GM12801 (cell line): ENCODE results near the gene HECA.

ENCODE experiments used
- TF ChIP-seq, protein P1 (sequence below): IDR thresholded peaks from one replicate; pipeline ENCODE4 v1.5.1; 2011; ENCODE audit warnings: control low read depth; ENCODE audit not compliant: insufficient read length; ENCODE audit errors: extremely low read depth

The HECA gene

DNA sequence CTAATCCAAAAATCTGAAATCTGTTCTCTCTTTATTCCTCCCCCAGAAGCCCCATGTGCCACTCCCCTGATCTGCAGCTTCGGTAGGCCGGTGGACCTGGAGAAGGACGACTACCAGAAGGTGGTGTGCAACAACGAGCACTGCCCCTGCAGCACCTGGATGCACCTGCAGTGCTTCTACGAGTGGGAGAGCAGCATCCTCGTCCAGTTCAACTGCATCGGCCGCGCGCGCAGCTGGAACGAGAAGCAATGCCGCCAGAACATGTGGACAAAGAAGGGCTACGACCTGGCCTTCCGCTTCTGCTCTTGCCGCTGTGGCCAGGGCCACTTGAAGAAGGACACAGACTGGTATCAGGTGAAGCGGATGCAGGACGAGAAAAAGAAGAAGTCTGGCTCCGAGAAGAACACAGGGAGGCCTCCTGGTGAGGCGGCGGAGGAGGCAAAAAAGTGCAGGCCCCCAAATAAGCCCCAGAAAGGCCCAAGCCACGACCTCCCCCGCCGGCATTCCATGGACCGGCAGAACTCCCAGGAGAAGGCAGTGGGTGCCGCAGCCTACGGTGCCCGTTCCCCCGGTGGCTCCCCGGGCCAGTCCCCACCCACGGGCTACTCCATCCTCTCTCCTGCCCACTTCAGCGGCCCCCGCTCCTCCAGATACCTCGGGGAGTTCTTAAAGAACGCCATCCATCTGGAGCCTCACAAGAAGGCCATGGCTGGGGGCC, 31.5 kb downstream of the HECA start:
- TF ChIP-seq, protein P1, sequence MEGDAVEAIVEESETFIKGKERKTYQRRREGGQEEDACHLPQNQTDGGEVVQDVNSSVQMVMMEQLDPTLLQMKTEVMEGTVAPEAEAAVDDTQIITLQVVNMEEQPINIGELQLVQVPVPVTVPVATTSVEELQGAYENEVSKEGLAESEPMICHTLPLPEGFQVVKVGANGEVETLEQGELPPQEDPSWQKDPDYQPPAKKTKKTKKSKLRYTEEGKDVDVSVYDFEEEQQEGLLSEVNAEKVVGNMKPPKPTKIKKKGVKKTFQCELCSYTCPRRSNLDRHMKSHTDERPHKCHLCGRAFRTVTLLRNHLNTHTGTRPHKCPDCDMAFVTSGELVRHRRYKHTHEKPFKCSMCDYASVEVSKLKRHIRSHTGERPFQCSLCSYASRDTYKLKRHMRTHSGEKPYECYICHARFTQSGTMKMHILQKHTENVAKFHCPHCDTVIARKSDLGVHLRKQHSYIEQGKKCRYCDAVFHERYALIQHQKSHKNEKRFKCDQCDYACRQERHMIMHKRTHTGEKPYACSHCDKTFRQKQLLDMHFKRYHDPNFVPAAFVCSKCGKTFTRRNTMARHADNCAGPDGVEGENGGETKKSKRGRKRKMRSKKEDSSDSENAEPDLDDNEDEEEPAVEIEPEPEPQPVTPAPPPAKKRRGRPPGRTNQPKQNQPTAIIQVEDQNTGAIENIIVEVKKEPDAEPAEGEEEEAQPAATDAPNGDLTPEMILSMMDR = no peak

DNA sequence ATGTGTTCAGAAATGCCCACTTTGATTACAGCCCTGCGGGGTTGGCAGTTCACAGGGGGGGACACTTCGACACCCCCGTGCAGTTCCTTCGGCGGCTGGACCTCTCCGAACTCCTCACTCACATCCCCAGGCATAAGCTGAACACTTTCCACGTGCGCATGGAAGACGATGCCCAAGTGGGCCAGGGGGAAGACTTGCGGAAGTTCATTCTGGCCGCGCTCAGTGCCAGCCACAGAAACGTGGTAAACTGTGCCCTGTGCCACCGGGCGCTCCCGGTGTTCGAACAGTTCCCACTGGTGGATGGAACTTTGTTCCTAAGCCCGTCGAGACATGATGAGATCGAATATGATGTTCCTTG, 32.1 kb downstream of the HECA start:
- TF ChIP-seq, protein P1 = no peak

DNA sequence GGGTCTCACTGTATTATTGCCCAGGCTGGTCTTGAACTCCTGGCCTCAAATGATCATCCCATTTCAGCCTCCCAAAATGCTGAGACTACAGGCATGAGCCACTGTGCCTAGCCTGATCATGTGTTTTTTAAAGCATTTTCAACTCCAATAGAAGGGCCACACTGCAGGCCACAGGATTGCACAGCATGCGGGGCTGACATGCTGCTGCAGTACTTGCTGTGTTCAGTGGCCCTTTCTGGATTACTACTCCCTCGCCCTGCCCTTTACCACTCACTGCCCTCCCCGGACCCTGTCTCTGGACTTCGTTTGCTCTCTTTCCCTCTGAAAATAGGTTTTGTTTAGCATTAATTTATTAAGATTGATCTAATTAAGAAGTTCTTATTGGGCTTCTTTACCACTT, 37.3 kb downstream of the HECA start:
- TF ChIP-seq, protein P1 = no peak

DNA sequence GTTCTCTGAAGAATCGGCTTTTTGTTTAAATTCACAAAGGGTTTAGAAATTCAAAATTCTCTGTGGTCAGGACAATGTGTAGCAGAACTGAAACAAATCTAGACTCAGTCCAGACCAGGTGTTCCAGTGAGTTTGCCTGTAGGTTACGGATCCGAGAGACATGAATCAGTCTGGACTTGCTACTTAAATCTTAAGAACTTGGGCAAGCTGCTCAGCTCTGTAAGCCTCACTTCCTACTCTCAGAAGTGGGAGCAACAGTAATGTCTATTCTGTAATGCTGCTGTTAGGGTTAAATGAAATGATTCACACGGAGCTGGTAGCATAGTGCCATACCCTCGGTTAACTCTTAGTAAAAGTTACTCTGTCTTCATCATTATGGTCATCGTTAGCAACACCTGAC, 37.7 kb downstream of the HECA start:
- TF ChIP-seq, protein P1 = no peak

DNA sequence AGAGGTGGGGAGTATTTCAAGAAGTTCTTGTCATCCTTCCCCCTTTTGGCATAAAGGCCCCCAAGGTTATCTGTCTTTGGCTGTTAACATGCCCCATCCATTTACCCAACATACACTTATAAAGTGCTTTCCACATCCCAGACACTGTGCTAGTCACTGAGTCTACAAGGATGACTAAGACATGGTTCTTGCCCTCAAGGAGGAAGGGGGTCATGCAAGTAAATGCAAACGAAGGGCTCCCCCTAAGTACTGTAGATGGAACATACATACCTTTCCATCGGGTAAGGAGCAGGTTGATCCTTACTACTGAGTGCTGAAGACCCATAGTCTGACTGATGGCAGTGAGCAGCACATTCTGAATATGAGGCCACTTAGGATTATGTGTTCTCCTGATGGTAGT, 38.3 kb downstream of the HECA start:
- TF ChIP-seq, protein P1 = no peak

DNA sequence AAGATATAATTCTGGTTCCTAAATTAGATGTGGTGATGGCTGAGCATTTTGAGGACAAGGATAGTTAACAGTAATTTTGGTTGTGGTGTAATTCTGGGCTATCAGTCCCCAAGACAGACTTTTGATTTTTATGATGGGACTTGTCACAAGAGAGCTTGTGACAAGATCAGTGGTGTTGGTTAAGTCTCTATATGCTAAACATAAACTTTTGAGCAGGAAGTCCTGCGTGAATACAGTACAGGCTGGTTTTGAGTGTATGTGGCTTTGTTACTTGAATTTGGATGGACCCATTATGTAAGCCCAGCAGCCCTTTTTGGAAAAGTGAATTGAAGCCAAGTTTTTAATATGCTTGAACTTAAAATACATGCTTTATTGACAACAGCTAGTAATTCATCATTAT, 38.9 kb downstream of the HECA start:
- TF ChIP-seq, protein P1 = no peak

DNA sequence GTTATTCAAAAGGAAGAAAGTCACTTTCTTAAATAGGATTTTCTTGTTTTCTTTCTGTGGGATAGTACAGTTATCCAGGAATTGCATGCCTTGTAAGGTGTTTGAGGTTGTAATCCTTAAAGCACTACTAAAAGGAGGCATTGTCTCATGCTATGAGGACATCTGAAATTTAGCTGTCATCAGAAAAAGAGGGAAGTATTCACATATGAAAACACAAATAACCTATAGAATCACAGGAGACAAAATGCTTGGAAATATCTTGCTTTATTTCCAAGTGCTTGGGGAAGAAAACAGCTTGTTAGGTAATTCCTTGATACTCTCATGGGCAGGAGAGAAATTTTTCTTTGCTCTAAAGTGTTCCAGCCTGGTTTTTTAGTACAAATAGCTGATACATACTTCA, 40.1 kb downstream of the HECA start:
- TF ChIP-seq, protein P1 = no peak
